Measurements from ENCODE around the gene TMEM33. TPM values are rescaled to one million over a fixed set of nuclear protein-coding genes. Genes with fewer than 3 reads are reported as not detected.
"Not testable (repeated sequence)": the region's sequence is repeated elsewhere in the genome, so short reads cannot be mapped to it uniquely, and the experiment has no call there.

TMEM33 gene
- total and polyA plus RNA-seq, 7 donors, result 6.8 to 39.2 (median 24.2) TPM

- DNase-seq (no peak), ATAC-seq (no peak)
- H3K27ac ChIP-seq, result no peak overlapping the region
- intact Hi-C loops (cut with DNase I), result loop anchor here in 1 of 2 donors (5.0 kb wide), 1 partner anchor 196 kb away; no protein-coding TSS in a partner anchor
- H3K4me3 ChIP-seq, result no peak overlapping the region
- H3K9me3 ChIP-seq, result no peaks in the 10 kb centered on the region
- H3K4me1 ChIP-seq, result peaks cover 6% of the 10 kb centered on the region
- TF ChIP-seq CTCF (IDR thresholded peaks at IDR 0.05), result no peak
- peaks cover 0 to 4% (median 0%) of the 10 kb centered on the region in 3 donors for H3K27me3 ChIP-seq (ENCODE audit: insufficient read depth in 3 of 3, low read length in 2 of 3)
- H3K36me3 ChIP-seq (ENCODE audit: insufficient read depth in 1 of 2, low read depth in 1 of 2), result no peaks in the 10 kb centered on the region
- WGBS, 3 donors, result 92 to 100% (median 94%) methylated on average over 1 of the region's 1 CpG
Measured at GRCh38 chr4:41888687-41889074, 46.5 kb upstream of the TMEM33 start.

- Histone ChIP-seq H3K27me3 (ENCODE audit: insufficient read depth in 3 of 3, low read length in 2 of 3) (peaks cover 0 to 4% (median 0%) of the 10 kb centered on the region in 3 donors), H3K36me3 (ENCODE audit: insufficient read depth in 1 of 2, low read depth in 1 of 2) (no peaks in the 10 kb centered on the region), H3K4me3 (no peak overlapping the region), H3K4me1 (peaks cover 6% of the 10 kb centered on the region), H3K27ac (no peak overlapping the region), H3K9me3 (no peaks in the 10 kb centered on the region)
- no peak for DNase-seq
- peak in 2 of 4 donors; percentile 27 to 42 for ATAC-seq
- TF ChIP-seq CTCF (IDR thresholded peaks at IDR 0.05), result no peak
- 11 to 19% (median 17%) methylated on average over 1 of the region's 1 CpG for WGBS, 3 donors
- intact Hi-C loops (cut with DNase I), result loop anchor here in 1 of 2 donors (5.0 kb wide), 1 partner anchor 197 kb away; no protein-coding TSS in a partner anchor
Measured at GRCh38 chr4:41889317-41889716, 45.9 kb upstream of the TMEM33 start.

- DNase-seq (no peak), ATAC-seq (no peak)
- Histone ChIP-seq H3K27ac (no peak overlapping the region), H3K4me1 (peaks cover 6% of the 10 kb centered on the region), H3K4me3 (no peak overlapping the region), H3K9me3 (no peaks in the 10 kb centered on the region), H3K27me3 (ENCODE audit: insufficient read depth in 3 of 3, low read length in 2 of 3) (peaks cover 0 to 4% (median 0%) of the 10 kb centered on the region in 3 donors), H3K36me3 (ENCODE audit: insufficient read depth in 1 of 2, low read depth in 1 of 2) (no peaks in the 10 kb centered on the region)
- no peak for TF ChIP-seq CTCF (IDR thresholded peaks at IDR 0.05)
- 65 to 68% (median 65%) methylated on average over 2 of the region's 2 CpGs for WGBS, 3 donors
- intact Hi-C loops (cut with DNase I), result no loop called here
Measured at GRCh38 chr4:41890085-41890484, 45.1 kb upstream of the TMEM33 start.

GRCh38 chr4:41896648-41897047, 38.6 kb upstream of the TMEM33 start:
- no peak for ATAC-seq
- H3K9me3 ChIP-seq, result no peaks in the 10 kb centered on the region
- H3K4me3 ChIP-seq, result no peak overlapping the region
- no peaks in the 10 kb centered on the region for H3K36me3 ChIP-seq (ENCODE audit: insufficient read depth in 1 of 2, low read depth in 1 of 2)
- intact Hi-C loops (cut with DNase I), result no loop called here
- H3K27me3 ChIP-seq (ENCODE audit: insufficient read depth in 3 of 3, low read length in 2 of 3), result no peaks in the 10 kb centered on the region
- H3K27ac ChIP-seq, result no peak overlapping the region
- TF ChIP-seq CTCF (IDR thresholded peaks at IDR 0.05), result no peak
- H3K4me1 ChIP-seq, result no peaks in the 10 kb centered on the region
- DNase-seq, result no peak

- no peak overlapping the region for H3K4me3 ChIP-seq
- no peak for TF ChIP-seq CTCF (IDR thresholded peaks at IDR 0.05)
- DNase-seq, result no peak
- WGBS, 3 donors, result 89 to 96% (median 92%) methylated on average over 1 of the region's 1 CpG
- no peaks in the 10 kb centered on the region for H3K27me3 ChIP-seq (ENCODE audit: insufficient read depth in 3 of 3, low read length in 2 of 3)
- no peaks in the 10 kb centered on the region for H3K36me3 ChIP-seq (ENCODE audit: insufficient read depth in 1 of 2, low read depth in 1 of 2)
- no peak for ATAC-seq
- intact Hi-C loops (cut with DNase I), result no loop called here
- H3K27ac ChIP-seq, result no peak overlapping the region
- no peaks in the 10 kb centered on the region for H3K4me1 ChIP-seq
- H3K9me3 ChIP-seq, result peaks cover 5% of the 10 kb centered on the region
Measured at GRCh38 chr4:41897698-41898097, 37.5 kb upstream of the TMEM33 start.

- H3K27me3 ChIP-seq (ENCODE audit: insufficient read depth in 3 of 3, low read length in 2 of 3); H3K9me3 ChIP-seq; DNase-seq; H3K27ac ChIP-seq; H3K4me3 ChIP-seq; H3K36me3 ChIP-seq (ENCODE audit: insufficient read depth in 1 of 2, low read depth in 1 of 2); intact Hi-C loops (cut with DNase I); ATAC-seq; H3K4me1 ChIP-seq: not testable (repeated sequence)
- whole genome bisulfite sequencing, 3 donors, result 12 to 20% (median 14%) methylated on average over 1 of the region's 1 CpG
Measured at GRCh38 chr4:41909136-41909535, 26.1 kb upstream of the TMEM33 start.

Data from psoas muscle (tissue), 8 donors.